ENCODE measurements around the gene DEPP1.

DNA sequence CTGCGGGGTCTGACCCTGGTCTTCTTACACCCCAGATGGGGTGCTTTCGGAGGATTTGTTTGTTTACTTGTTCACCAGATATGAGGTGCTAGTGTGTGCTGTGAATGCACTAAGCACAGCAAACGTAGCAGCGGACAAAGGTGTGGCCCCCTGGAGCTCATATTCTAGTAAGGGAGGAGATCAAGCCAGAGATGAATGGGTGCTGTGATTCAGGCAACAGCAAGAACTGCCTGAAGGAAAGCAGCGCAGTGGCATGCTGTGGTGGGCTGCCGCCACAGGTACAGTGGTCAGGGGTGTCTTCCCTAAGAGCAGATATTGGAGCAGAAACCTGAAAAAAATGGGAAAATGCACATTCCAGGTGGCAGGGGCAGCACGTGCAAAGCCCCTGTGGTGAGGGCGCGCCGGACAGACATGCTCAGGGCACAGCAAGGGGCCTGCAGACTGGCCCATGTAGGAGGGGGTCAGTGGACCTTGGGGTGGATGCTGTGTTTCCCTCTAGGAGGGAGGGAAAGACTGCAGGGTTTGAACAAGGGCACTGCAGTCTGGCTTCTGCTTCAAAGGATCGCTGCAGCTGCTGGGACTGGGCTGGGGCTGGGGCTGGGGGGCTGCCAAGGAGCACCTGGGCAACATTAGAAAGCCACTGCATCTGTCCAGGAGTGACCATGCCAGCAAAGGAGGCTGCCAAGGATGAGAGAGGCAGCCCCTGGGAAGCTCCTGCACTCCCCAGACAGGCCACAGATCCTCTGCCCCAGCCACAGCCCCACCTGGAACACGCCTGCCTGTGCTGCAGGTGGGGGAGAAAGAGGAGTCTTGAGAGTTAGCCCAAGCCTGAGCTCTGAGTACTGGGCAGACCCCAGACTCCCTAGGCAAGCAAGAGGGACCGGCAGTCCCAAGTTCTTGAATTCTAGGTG is 927 bp upstream of the DEPP1 start:
- TF ChIP-seq, protein P1, sequence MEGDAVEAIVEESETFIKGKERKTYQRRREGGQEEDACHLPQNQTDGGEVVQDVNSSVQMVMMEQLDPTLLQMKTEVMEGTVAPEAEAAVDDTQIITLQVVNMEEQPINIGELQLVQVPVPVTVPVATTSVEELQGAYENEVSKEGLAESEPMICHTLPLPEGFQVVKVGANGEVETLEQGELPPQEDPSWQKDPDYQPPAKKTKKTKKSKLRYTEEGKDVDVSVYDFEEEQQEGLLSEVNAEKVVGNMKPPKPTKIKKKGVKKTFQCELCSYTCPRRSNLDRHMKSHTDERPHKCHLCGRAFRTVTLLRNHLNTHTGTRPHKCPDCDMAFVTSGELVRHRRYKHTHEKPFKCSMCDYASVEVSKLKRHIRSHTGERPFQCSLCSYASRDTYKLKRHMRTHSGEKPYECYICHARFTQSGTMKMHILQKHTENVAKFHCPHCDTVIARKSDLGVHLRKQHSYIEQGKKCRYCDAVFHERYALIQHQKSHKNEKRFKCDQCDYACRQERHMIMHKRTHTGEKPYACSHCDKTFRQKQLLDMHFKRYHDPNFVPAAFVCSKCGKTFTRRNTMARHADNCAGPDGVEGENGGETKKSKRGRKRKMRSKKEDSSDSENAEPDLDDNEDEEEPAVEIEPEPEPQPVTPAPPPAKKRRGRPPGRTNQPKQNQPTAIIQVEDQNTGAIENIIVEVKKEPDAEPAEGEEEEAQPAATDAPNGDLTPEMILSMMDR (IDR thresholded peaks at IDR 0.05), result no peak
- TF ChIP-seq POLR2A (IDR thresholded peaks at IDR 0.05), result no peak
